HG03196 (cell line): ENCODE data around the gene FAM209A.
"Not testable (repeated sequence)": the region's sequence is repeated elsewhere in the genome, so short reads cannot be mapped to it uniquely, and the experiment has no call there.

ENCODE experiments used
- ATAC-seq: cut with Tn5 transposase; IDR thresholded peaks from one replicate; pipeline ENCODE4 v1.9.1; 2021; ENCODE audit not compliant: unreplicated experiment

The FAM209A gene, protein sequence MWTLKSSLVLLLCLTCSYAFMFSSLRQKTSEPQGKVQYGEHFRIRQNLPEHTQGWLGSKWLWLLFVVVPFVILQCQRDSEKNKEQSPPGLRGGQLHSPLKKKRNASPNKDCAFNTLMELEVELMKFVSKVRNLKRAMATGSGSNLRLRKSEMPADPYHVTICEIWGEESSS

GRCh38 chr20:56524444-56524843 is at the start of gene FAM209A:
TSS of gene FAM209A (plus strand) at chr20:56524744. CDS start at chr20:56524809, 65 bp downstream.
- ATAC-seq = not testable (repeated sequence)

- ATAC-seq = no peak
These were observed 40.6 kb upstream of the FAM209A start for GRCh38 chr20:56483970-56484369.

GRCh38 chr20:56487216-56487615 is 37.3 kb upstream of the FAM209A start:
- no peak for ATAC-seq

DNA sequence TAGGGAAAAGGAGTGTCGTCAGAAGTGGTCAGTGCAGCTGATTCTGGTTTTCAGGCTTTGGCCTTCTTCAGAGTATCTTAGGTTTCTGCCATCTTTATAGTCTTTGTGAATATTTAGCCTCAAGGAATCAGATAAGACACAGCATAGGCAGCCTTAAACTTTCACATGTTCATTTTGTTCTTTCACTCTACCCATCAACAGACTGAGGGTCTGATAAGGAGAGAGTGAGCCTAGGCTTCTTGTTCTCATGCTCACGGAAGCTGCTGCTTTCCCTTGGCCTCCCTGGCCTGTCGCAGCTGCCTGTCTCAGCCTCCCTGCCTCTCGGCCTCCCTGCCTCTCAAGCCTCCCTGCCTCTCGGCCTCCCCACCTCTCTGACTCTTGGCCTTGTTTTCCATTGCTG is 36.0 kb upstream of the FAM209A start:
- no peak for ATAC-seq

GRCh38 chr20:56501116-56501515 is 23.4 kb upstream of the FAM209A start:
- no peak for ATAC-seq

- ATAC-seq = no peak
These were observed 20.6 kb upstream of the FAM209A start for GRCh38 chr20:56503916-56504315.

GRCh38 chr20:56504373-56505005 is 20.1 kb upstream of the FAM209A start:
- ATAC-seq = no peak

DNA sequence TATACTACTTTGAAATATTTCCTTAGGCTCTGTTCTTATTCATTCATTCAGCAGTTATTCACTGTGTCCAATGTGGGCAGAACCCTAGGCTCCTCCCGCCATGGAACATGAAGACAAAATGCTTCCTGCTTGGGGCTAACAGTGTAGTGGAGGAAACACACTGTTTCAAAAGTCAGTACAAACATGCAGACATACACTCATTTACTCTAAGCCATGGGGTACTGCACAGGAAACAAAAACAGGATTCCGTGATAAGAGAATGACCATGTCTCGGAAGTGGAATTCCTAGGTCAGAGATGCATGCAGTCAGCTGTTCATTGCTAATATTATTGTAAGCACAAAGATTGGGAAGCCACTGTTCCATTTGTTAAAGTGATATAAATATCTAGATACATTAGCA is 18.4 kb upstream of the FAM209A start:
- ATAC-seq = no peak

DNA sequence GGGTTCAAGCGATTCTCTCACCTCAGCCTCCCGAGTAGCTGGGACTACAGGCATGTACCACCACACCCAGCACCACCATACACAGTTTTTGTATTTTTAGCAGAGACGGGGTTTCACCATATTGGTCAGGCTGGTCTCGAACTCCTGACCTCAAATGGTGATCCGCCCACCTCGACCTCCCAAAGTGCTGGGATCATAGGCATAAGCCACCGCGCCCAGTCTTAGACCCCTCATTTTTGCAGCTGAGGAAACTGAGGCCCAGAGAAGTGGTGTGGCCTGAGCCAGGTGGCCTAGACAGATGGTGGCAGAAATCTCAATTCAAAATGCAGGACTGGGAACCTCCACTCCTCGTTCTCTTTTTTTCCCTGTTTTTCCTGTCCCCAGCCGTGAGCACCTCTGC is 12.6 kb upstream of the FAM209A start:
- no peak for ATAC-seq

DNA sequence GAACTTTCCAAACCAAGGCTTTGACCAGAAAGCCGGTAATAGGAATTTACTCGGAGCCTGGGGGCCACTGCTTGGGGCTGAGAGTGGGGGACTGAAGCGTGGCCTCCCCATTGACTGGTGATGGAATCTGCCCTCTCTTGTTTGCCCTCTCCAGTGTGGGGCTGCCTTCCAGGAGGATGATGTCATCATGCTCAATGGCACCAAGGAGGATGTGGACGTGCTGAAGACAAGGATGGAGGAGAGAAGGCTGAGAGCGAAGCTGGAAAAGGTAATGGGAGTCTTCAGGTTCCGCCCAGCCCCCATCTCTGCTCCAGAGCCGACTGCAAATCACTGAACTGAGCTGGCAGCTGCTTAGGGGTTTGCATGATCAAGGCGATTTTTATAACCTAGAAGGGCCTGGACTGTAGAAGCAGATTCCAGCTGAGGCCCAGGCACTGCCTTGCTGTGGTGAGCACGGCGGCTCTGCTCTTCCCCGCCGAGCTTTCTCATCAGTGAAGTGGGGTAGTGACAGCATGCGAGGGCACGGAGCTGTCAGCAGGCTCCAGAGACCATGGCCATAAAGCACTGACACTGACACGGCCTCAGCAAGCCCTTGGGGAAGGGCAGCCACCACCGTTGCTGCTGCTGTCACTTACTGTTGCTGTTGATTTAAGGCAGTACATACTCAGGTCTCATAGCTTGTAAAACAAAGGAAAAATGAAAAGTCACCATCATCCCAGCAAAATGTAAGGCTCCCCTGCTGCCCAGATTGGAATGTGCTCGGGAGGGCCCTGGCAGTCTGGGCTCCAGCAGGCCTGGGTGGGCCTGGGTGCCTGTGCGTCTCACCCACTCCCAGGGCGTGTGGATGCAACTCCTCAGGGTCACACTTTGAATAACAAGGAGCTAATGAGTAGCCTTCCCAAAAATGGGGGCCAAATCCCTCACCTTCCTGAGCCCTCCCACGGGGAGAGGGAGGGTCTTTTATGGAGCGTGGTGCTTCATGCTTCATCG is 11.1 kb upstream of the FAM209A start:
- no peak for ATAC-seq

- ATAC-seq = no peak
These were observed 7.9 kb upstream of the FAM209A start for GRCh38 chr20:56516631-56517030.

GRCh38 chr20:56517211-56517610 is 7.3 kb upstream of the FAM209A start:
- ATAC-seq = no peak

- ATAC-seq = no peak
These were observed 6.9 kb upstream of the FAM209A start for GRCh38 chr20:56517641-56518040.

- ATAC-seq = no peak
These were observed 6.4 kb upstream of the FAM209A start for GRCh38 chr20:56518126-56518525.

GRCh38 chr20:56518721-56519398 is 5.7 kb upstream of the FAM209A start:
- ATAC-seq = no peak

DNA sequence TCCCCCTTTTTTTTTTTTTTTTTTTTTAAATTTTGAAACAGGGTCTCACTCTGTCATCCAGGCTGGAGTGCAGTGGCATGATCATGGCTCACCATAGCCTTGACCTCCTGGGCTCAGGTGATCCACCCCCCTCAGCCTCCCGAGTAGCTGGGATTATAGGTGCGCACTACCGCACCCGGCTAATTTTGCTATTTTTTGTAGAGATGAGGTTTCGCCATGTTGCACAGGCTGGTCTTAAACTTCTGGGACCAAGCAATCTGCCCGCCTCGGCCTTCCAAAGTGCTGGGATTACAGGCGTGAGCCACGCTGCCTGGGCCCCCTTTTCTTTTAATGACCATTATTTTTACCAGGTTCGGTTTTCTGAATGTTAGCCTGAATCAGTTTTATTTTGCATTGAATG is 5.0 kb upstream of the FAM209A start:
- ATAC-seq = no peak

- no peak for ATAC-seq
These were observed 4.4 kb upstream of the FAM209A start for GRCh38 chr20:56520180-56520579.

DNA sequence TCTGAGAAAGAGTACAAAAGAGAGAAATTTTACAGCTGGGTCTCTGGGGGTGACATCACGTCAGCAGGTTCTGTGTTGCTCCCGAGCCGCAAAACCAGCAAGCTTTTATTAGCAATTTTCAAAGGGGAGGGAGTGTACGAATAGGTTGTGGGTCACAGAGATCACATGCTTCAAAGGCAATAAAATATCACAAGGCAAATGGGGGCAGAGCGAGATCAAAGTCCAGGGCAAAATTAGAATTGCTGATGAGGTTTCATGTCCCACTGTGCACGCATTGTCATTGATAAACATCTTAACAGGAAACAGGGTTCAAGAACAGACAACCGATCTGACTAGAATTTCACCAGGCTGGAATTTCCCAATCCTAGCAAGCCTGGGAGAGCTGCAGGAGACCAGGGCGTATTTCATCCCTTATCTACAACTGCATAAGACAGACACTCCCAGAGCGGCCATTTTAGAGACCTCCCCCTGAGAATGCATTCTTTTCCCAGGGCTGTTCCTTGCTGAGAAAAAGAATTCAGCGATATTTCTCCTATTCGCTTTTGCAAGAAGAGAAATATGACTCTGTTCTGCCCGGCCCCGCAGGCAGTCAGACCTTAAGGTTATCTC is 3.7 kb upstream of the FAM209A start:
- ATAC-seq = not testable (repeated sequence)

DNA sequence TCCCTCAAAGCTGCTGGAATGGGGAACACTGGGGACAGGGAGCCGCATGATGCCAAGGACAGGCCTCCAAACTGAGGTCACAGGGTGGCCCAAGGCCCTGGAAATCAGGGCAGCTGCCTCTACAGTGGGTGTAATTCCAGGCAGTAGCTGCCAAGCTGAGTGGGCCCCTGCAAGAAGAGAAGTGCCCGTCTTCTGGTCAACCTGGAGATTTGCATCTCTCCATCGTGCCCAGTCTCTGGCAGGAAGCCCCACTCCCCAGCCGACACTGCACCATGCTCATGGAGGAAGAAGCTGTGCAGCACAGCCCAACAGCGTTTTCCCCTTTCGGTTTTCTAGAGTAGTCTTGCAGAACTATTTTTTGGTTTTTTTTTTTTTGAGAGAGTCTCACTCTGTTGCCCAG is 2.2 kb upstream of the FAM209A start:
- no peak for ATAC-seq

GRCh38 chr20:56527521-56527920 is 3.0 kb downstream of the FAM209A start:
- ATAC-seq = no peak

DNA sequence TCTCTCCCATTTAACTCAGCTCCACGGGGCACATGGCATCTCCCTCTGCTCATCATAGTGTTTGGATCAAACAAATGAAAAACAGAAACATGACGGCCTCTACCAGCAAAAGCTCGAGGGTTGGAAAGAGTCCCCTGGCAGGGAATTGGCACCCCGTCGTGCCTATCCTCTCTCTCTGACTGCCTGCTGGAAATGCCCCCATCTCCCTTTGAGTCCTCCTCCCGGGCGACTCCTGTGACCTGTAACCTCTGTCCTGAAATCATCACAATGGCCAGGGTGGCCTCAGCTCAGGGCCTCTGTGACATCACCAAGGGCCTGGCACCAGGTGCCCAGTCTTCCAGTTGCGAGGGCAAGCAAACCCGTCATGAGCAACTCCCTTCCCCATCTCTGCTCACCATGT is 8.4 kb downstream of the FAM209A start, which contains the start of gene FAM209B:
FAM209B (plus strand) TSS at position 301 of the 400 bp plus-strand sequence; CDS start at position 397, 96 bp downstream.
- ATAC-seq = not testable (repeated sequence)
